Lower leg skin (tissue), 4 donors: ENCODE results near the gene AVP. TPM values are rescaled to one million over a fixed set of nuclear protein-coding genes. Genes with fewer than 3 reads are reported as not detected.
"Not testable (repeated sequence)": the region's sequence is repeated elsewhere in the genome, so short reads cannot be mapped to it uniquely, and the experiment has no call there.

ENCODE experiments used
- DNase-seq, 2 donors: peaks; one replicate each; pipeline ENCODE4 v3.0.0-alpha.2; 2019; ENCODE audit warnings: low spot score in 2 of 2
- H3K4me3 ChIP-seq: fragments of 200-600 bp; sonication (generic); 2 replicates; pipeline ENCODE4 v1.5.1; 2017; ENCODE audit warnings: mild to moderate bottlenecking, low read depth; ENCODE audit not compliant: poor library complexity, severe bottlenecking
- POLR2A ChIP-seq, 2 donors: fragments of 450-650 bp; IDR thresholded peaks; one replicate each; pipeline ENCODE4 v1.6.1; 2016 to 2017; ENCODE audit warnings: antibody characterized with exemption in 2 of 2, mild to moderate bottlenecking in 1 of 2, moderate library complexity in 1 of 2
- WGBS, 2 donors: methylation state at CpG; one replicate each; pipeline ENCODE4 v1.1.5; 2018; 5-methylcytosine and 5-hydroxymethylcytosine counted together
- intact Hi-C: fragments of 100-400 bp; cut with DNase I; formaldehyde crosslinking; loops from one replicate; pipeline ENCODE4 v1.15.0; 2023; ENCODE audit warnings: low total_unique reads
- total RNA-seq, 4 donors: library from RNA; depleted of rRNA; stranded (reverse); fragments of >200 nt; gene quantifications; one replicate each; pipeline ENCODE4 v1.1.0, GENCODE V29; 2016
- TF ChIP-seq, protein P1 (sequence below), 3 donors: fragments of 450-650 bp; IDR thresholded peaks; one replicate each; pipeline ENCODE4 v1.5.1; 2016; ENCODE audit warnings: antibody characterized with exemption in 3 of 3, mild to moderate bottlenecking in 3 of 3, moderate library complexity in 2 of 3

The AVP gene
- total RNA-seq, 4 donors from 2014 or later: not detected

GRCh38 chr20:3067139-3068014 is 17.1 kb downstream of the AVP start:
- 65 to 71% methylated on average over 23 of the region's 23 CpGs for WGBS, 2 donors
- TF ChIP-seq POLR2A (IDR thresholded peaks at IDR 0.05): no peak
- TF ChIP-seq, protein P1, sequence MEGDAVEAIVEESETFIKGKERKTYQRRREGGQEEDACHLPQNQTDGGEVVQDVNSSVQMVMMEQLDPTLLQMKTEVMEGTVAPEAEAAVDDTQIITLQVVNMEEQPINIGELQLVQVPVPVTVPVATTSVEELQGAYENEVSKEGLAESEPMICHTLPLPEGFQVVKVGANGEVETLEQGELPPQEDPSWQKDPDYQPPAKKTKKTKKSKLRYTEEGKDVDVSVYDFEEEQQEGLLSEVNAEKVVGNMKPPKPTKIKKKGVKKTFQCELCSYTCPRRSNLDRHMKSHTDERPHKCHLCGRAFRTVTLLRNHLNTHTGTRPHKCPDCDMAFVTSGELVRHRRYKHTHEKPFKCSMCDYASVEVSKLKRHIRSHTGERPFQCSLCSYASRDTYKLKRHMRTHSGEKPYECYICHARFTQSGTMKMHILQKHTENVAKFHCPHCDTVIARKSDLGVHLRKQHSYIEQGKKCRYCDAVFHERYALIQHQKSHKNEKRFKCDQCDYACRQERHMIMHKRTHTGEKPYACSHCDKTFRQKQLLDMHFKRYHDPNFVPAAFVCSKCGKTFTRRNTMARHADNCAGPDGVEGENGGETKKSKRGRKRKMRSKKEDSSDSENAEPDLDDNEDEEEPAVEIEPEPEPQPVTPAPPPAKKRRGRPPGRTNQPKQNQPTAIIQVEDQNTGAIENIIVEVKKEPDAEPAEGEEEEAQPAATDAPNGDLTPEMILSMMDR (IDR thresholded peaks at IDR 0.05): no peak
- no peak for DNase-seq
- no peak overlapping the region for H3K4me3 ChIP-seq
- intact Hi-C loops: no loop called here

GRCh38 chr20:3064119-3064518 is 20.4 kb downstream of the AVP start:
- not testable (repeated sequence) for DNase-seq
- 85 to 92% methylated on average over 6 of the region's 6 CpGs for WGBS, 2 donors

DNA sequence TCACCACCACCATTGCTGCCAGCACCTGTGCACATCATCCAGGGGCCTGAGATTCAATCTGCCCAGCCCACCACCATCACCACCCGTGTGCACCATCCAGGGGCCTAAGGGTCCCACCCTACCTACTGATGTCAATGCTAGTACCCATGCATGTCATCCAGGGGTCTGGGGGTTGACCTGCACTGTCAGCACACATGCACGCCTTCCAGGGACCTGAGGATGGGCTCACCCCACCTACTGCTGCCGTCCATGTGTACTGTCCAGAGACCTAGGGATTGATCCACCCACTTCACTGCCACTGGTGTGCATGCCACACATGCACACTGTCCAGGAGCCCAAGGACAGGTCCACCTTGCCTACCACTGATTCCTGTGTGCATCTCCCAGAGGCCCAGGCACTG is 25.0 kb downstream of the AVP start:
- H3K4me3 ChIP-seq: no peak overlapping the region
- TF ChIP-seq, protein P1 (IDR thresholded peaks at IDR 0.05): no peak
- TF ChIP-seq POLR2A (IDR thresholded peaks at IDR 0.05): no peak
- no peak for DNase-seq
- 100% methylated on average over 2 of the region's 3 CpGs; no CpG with 5 or more reads in 1 of the 2 donors for WGBS, 2 donors
- intact Hi-C loops: no loop called here

More at GRCh38 chr20:3064119-3064518, 20.4 kb downstream of the AVP start:
- H3K4me3 ChIP-seq, intact Hi-C loops: not testable (repeated sequence)

DNA sequence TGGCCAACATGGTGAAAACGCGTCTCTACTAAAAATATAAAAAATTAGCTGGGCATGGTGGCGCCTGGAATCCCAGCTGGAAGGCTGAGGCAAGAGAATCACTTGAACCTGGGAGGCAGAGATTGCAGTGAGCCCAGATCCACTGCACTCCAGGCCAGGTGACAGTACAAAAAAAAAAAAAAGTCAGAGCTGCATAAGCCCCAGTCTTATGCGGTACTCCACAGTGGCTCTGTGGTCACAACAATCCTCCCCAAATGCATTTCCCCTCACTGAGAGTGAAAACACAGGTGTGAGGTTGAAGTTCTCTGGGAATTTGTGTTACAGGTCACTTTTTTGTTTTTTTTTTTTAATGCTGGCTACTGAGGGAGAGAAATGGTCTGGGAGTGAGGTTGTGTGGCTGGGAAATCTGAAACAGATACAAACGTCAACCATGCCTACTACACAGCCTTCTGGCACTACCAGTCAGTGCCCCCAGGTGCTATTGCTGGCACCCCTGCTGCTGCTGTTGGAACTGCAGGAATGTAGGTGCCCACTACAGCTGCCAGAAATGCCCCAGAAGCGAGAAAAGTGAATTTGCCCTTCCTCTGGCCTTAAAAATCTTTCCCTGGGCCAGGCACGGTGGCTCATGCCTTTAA is 33.0 kb downstream of the AVP start:
- no peak overlapping the region for H3K4me3 ChIP-seq
- TF ChIP-seq, protein P1 (IDR thresholded peaks at IDR 0.05): no peak
- TF ChIP-seq POLR2A (IDR thresholded peaks at IDR 0.05): no peak
- intact Hi-C loops: no loop called here
- WGBS, 2 donors: 58 to 66% methylated on average over 7 of the region's 7 CpGs
- no peak for DNase-seq

GRCh38 chr20:3047486-3048419 is 36.8 kb downstream of the AVP start:
- WGBS, 2 donors: 82 to 84% methylated on average over 14 of the region's 14 CpGs
- DNase-seq: no peak
- H3K4me3 ChIP-seq: no peak overlapping the region
- intact Hi-C loops: loop anchor here (10.0 kb wide), 1 partner anchor 277 kb away; no protein-coding TSS in a partner anchor
- TF ChIP-seq, protein P1 (IDR thresholded peaks at IDR 0.05): no peak
- TF ChIP-seq POLR2A (IDR thresholded peaks at IDR 0.05): no peak
